SKM-1 (cell line): ENCODE results near the gene CYB561D2.

Experiments
- DNase-seq: peaks from one replicate; lab custom pipeline; 2025; ENCODE audit not compliant: unreplicated experiment; lab: John Stamatoyannopoulos, UW

The CYB561D2 gene

GRCh38 chr3:50359760-50360110, 9.1 kb downstream of the CYB561D2 start:
- DNase-seq, result no peak

GRCh38 chr3:50364573-50365079, 14.0 kb downstream of the CYB561D2 start:
- no peak for DNase-seq

DNA sequence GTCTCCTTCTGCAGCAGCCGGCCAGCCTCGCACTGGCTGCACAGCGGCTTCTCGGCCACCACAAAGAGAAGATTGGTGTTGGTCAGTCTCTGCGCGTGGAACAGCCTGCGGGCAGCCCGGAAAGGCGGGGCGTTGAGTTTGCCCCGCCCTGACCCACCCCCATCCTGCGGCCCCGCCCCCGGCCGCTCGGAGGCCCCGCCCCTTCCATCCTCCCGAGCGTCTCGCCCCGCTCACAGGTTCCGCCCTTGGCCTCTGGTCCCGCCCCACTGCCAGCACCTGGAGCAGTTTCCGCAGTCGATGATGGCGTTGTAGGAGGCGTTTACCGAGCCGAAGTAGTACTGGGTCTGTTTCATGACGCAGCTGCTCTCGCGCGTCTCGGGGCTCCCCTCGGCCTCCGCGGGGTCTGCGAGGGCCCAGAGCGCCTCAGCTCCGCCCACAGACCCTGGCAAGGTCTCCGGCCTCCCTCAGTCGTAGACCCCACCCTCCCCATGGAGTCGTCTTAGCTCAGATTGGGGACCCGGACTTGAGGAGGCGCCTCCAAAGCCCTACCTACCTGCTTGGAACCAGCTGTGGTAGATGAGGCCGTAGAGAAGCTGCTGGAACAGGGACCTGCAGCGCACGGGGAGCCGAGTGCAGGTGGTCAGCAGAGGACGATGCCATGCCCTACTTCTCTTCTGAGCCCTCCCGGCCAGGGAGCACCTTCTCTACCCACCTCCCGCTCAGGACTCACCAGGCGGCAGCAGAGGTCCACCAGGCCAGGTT, 14.6 kb downstream of the CYB561D2 start:
- peak; percentile 34 for DNase-seq

DNA sequence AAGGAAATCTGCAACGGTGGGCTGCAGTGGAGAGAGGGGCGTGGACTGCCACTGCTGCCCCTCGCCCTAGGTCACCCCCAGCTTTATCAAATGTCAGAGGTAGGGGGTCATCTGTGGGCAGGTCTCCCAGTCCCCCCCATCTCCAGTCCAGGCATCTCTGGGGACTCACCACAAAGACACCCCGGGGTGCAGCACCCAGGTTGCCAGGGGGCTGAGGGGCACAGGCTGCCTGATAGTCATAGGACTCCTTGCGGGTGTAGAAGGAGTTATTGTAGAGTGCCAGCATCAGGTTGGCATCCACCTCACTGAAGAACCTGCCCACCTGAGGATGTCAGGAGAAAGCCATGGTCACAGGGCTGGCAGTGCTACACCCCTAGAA, 15.2 kb downstream of the CYB561D2 start:
- no peak for DNase-seq

GRCh38 chr3:50369012-50369670, 18.5 kb downstream of the CYB561D2 start:
- DNase-seq, result no peak

DNA sequence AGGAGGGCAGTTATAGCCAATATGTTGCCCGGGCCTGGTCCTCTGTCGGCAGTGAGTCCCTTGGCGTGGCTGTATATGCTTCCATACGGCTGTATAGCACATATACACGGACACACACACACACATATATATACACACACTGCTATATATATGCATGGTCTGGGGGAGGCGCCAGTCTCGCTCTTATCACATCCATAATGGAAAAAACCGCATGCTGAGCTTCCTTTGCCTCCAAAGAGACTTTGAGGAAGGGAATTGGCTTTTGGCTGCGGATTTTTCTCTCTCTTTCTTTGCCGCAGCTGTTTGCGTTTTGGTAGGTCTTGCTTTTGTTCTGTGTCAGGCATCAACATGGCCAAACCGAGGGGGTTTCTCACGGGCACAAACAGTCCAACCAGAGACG, 19.9 kb downstream of the CYB561D2 start:
- DNase-seq, result no peak

- no peak for DNase-seq
These were observed 20.5 kb downstream of the CYB561D2 start for GRCh38 chr3:50371133-50371685.

- DNase-seq, result no peak
These were observed 21.7 kb downstream of the CYB561D2 start for GRCh38 chr3:50372349-50372748.

GRCh38 chr3:50373146-50374051, 22.7 kb downstream of the CYB561D2 start:
- DNase-seq, result no peak

GRCh38 chr3:50374363-50375257, 23.9 kb downstream of the CYB561D2 start:
- no peak for DNase-seq

DNA sequence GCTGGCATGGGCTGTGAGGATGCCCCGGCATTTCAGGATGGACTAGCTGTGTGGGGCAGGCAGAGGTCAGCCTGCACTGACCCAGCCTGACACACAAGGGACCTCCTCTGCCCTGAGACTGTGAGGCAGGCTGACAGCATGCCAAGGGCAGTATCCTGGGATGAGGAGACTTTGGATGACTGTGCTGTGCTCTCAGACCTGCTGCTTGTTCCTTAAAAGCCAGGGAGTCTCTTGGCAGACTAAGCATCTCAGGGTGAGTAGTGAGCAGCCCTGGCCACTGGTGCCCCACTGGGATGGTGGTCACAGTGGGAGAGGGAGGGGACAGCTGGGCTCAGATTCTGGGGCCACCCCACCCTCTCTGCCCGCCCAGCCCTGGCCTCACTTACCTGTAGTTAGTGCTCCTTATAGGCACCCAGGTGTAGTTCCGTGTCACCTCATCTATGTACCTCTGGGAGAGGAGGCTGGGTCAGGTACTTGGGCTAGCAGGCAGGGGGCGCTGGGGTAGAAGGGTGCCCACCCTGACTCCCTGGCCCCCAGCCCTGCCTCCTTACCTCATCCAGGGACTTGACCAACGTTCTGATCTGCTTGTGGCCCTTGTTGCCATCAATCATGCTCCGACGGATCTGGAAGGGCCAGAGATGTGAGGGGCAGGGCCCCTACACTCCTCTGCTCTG, 24.7 kb downstream of the CYB561D2 start:
- no peak for DNase-seq

DNA sequence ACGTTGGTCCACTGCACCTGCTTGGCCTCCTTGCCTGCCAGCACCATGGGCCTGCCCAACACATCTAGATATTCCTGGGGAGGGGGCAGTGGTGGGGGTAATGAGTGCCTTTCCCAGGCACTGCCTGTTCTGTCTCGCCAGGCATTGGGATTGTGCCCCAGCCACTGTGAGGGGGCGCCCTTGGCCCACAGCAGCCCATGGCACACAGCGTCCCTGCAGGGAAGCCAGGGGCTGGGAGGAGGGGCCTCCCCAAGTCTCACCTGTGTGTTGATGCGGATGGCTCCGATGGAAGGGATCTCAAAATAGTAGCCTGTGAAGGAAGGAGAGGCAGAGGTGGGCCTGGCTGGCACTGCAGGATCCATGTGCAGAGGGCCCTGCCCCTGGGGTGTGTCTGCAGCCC, 27.4 kb downstream of the CYB561D2 start:
- DNase-seq, result no peak

- no peak for DNase-seq
These were observed 28.1 kb downstream of the CYB561D2 start for GRCh38 chr3:50378757-50379156.

DNA sequence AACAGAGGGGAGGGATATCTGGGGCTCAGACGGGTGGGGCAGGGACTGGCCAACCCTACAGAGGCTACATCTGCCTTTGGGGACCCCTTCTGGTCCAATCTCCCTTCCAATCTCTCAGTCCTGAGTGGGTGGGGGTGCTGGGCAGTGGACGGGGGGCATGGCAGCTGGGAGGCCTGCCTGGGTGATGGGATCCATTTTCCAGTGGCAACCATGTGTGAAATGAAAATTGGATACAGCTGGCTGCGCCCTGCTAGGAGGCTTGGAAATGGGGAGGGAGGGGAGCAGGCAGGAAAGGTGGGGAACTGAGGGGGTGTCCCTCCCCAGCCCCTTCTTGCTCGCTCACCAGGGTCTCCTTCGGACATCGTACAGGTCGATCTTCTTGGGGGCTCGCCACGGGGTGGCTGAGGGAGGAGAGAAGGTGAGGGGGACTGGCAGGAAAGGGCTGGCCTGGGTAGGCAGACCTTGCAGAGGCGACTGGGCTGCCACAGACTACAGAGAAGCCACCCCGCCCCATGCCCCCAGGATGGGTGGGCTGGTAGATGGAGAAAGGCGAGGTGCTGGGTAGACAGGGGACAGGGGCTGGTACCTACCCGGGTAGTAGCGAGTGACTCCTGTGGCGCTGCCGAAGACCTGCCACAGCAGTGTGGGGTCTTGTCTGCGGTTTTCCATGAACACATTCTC, 29.9 kb downstream of the CYB561D2 start:
- no peak for DNase-seq

GRCh38 chr3:50381383-50381782, 30.7 kb downstream of the CYB561D2 start:
- DNase-seq, result no peak

DNA sequence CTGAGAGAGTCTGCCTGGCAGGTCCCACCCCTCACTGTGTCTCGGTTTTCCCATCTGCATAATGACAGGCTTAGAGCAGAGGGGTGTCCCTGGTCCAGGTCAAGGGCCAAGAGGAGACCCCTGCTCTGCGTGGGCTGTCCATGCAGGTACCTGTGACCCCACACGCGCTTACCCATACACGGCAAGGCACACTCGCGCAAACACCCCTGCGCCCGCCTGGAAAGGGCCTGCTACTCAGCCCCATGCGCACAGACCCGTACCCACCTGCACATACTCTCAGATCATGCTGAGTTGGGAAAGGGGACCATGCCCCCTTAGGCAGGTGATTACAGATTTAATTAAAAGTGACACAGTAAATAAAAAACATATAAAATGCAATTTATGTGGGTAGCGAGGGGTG, 32.1 kb downstream of the CYB561D2 start:
- DNase-seq, result no peak

DNA sequence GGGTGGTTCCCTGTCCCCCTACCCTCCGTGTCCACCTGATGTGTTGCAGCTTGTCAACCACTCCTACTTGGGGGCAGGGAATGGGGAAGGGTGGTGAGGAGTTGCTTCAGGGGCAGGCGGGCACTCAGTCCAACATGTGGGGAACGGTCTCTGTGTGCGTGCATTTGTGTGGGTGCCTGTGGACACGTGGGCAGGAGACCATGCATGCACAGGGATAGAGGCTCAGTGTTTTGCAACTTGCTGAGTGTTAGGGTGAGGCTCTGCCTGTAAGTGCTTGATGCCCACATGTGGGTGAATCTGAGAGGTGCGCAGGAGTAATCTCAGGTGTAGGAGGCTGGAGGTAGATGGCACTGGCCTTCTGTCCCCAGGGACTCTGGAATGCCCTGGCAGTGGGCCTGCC, 33.1 kb downstream of the CYB561D2 start:
- DNase-seq, result no peak

DNA sequence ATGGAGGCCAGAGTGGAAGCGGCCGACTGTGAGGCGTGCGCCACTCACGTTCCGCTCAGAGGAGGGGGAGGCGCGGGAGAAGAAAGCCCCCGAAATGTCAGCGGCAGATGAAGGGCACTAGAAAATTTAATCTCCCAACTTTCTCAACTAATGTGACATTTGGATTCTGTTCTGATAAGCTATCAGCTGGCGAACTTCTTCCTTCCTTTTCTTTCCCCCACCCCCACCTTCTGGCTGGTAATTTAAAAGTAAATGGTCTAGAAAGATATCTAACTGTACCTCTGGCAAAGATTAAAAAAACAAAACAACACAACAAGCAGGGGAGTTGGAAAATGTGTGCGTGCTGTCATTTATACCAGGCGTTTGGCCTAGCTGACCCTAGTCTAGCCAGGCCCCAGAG, 35.1 kb downstream of the CYB561D2 start:
- DNase-seq, result no peak

GRCh38 chr3:50388016-50388719, 37.5 kb downstream of the CYB561D2 start:
- no peak for DNase-seq
